ENCODE data around the gene C9.

The C9 gene

DNA sequence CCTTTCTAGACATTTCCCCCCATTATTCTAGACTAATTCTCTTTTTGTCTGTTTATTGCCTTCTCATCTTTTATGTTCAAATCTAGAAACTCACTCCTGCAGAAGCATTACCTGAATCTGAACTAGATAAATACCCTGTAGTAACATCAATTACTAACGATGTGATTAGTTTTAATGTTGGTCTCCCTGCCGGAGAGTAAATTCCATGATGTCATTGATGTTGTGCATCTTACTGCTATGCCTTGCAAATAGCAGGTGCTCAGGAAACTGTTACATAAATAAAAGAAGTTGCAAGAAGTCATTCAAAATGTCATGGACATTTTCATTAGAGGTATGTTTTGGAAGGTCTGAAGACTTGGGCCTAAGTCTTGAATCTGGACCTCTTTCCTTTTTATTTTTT is 23.0 kb upstream of the C9 start:
- ATAC-seq (no peak), DNase-seq (no peak)
- no peaks in the 10 kb centered on the region for H3K9me3 Mint-ChIP-seq
- no peak overlapping the region for H3K4me3 Mint-ChIP-seq
- peaks cover 4% of the 10 kb centered on the region for H3K4me1 Mint-ChIP-seq
- no peak overlapping the region for H3K27ac Mint-ChIP-seq
- no peaks in the 10 kb centered on the region for H3K27me3 Mint-ChIP-seq

DNA sequence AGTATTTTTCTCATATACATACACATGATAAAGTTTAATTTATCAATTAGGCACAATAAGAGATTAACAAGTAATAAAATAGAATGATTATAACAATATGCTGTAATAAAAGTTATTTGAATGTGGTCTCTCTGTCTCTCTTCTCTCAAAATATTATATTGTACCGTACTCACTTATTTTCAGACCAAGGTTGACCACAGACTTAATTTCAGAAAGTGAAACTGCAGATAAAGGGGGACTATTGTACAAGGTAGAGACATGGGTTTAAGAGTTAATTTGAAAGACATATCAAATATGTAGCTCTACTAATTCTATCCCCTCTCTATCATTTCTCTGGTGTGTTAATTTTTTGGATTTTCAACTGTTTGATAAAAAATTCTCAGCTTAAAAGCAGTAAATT is 20.0 kb upstream of the C9 start:
- no peak overlapping the region for H3K4me3 Mint-ChIP-seq
- H3K27me3 Mint-ChIP-seq: peaks cover 8% of the 10 kb centered on the region
- ATAC-seq (no peak), DNase-seq (no peak)
- peaks cover 4% of the 10 kb centered on the region for H3K4me1 Mint-ChIP-seq
- H3K9me3 Mint-ChIP-seq: no peaks in the 10 kb centered on the region
- no peak overlapping the region for H3K27ac Mint-ChIP-seq

DNA sequence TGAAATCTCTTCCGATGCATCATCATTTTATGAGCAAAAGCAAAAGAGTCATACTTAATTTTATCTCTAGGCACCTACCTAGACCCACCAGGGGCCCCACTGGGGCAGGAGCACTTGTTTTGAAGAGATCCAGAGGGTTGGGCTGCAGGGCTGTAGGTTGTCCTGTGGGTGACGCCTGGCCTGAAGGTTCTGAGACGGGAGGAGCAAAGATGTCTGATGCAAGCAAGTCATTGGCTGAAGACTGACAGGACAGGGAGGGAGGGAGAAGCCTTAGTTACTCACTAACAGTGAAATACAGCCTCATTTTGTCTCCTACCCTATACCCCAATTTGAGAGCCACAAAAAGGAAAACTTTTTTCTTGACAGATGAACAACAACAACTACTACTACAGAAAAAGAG is 17.1 kb upstream of the C9 start:
- DNase-seq (no peak), ATAC-seq (no peak)
- peaks cover 8% of the 10 kb centered on the region for H3K27me3 Mint-ChIP-seq
- H3K9me3 Mint-ChIP-seq: no peaks in the 10 kb centered on the region
- H3K4me1 Mint-ChIP-seq: peaks cover 4% of the 10 kb centered on the region
- no peak overlapping the region for H3K4me3 Mint-ChIP-seq
- H3K27ac Mint-ChIP-seq: no peak overlapping the region

- no peaks in the 10 kb centered on the region for H3K9me3 Mint-ChIP-seq
- H3K4me1 Mint-ChIP-seq: peaks cover 4% of the 10 kb centered on the region
- H3K27me3 Mint-ChIP-seq: peaks cover 8% of the 10 kb centered on the region
- no peak for DNase-seq
- no peak for ATAC-seq
- H3K4me3 Mint-ChIP-seq: no peak overlapping the region
- no peak overlapping the region for H3K27ac Mint-ChIP-seq
These were observed 15.4 kb upstream of the C9 start for GRCh38 chr5:39379693-39380092.

DNA sequence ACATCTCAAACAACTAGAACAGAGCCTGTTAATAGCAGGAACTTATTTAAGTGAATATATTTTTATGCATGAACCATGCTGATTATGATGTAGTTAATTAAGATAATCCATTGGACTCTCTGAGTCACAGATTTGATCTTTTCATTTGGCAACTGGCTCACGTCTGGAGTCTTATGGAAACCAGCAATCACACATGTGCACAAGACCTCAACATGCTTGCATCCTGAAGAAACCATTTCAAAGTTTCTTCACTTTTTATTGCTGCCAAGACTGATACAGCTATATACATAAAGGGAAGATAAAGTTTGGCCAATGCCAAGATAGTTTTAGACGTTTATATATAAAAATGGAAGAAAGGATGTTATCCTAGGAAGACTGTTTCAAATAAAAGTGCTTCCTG is 13.3 kb upstream of the C9 start:
- Mint-ChIP-seq H3K4me3 (no peak overlapping the region), H3K27me3 (peaks cover 8% of the 10 kb centered on the region), H3K9me3 (no peaks in the 10 kb centered on the region), H3K27ac (no peak overlapping the region), H3K4me1 (no peaks in the 10 kb centered on the region)
- no peak for ATAC-seq
- no peak for DNase-seq

DNA sequence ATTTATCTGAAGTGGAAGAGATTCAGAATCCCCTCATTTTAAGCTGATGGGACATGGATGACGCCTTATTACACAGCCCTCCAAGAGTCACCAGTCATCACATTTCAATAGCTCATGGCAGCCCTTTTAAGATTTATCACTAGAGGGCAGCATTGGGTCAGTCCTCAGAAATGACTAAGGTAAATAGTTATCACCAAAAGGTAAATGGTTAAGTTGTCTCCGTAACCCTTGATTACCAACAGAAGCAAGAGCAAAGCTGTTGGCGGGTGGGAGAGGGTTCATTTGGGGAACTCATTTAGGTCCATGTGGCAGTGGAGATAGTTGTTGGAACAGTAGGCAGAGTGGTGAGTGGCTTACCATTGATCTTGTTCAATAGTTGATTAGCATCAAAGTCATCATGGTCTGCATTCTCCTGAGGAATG is 12.0 kb upstream of the C9 start:
- ATAC-seq (peak; percentile 70), DNase-seq (peak; percentile 37 to 40)
- no peaks in the 10 kb centered on the region for H3K9me3 Mint-ChIP-seq
- no peak overlapping the region for H3K4me3 Mint-ChIP-seq
- no peak overlapping the region for H3K27ac Mint-ChIP-seq
- H3K27me3 Mint-ChIP-seq: peaks cover 8% of the 10 kb centered on the region
- H3K4me1 Mint-ChIP-seq: no peaks in the 10 kb centered on the region

DNA sequence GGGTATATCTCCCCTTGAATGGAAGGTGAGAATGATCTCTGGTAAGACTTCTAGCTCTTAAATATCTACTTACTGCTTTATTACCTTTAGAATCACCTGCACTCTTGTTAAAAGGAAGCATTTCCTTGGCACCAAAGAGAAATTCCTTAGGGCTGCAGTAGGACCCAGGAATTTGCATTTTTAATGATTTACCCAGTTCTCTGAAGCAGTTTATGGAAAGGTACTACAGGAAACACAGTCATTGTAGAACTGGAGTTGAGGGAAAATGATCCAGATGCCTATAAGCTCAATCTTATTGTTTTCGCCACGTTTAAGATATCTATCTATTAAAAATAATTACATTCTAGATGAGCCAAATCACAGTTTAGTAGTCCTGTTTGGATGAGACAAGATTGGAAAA is 9.5 kb upstream of the C9 start:
- DNase-seq (no peak), ATAC-seq (no peak)
- Mint-ChIP-seq H3K4me3 (no peak overlapping the region), H3K27ac (no peak overlapping the region), H3K9me3 (no peaks in the 10 kb centered on the region), H3K27me3 (no peaks in the 10 kb centered on the region), H3K4me1 (no peaks in the 10 kb centered on the region)

- peaks cover 7% of the 10 kb centered on the region for H3K27me3 Mint-ChIP-seq
- DNase-seq (no peak), ATAC-seq (no peak)
- no peak overlapping the region for H3K27ac Mint-ChIP-seq
- no peaks in the 10 kb centered on the region for H3K4me1 Mint-ChIP-seq
- no peak overlapping the region for H3K4me3 Mint-ChIP-seq
- no peaks in the 10 kb centered on the region for H3K9me3 Mint-ChIP-seq
These were observed 7.0 kb upstream of the C9 start for GRCh38 chr5:39371367-39371635.

DNA sequence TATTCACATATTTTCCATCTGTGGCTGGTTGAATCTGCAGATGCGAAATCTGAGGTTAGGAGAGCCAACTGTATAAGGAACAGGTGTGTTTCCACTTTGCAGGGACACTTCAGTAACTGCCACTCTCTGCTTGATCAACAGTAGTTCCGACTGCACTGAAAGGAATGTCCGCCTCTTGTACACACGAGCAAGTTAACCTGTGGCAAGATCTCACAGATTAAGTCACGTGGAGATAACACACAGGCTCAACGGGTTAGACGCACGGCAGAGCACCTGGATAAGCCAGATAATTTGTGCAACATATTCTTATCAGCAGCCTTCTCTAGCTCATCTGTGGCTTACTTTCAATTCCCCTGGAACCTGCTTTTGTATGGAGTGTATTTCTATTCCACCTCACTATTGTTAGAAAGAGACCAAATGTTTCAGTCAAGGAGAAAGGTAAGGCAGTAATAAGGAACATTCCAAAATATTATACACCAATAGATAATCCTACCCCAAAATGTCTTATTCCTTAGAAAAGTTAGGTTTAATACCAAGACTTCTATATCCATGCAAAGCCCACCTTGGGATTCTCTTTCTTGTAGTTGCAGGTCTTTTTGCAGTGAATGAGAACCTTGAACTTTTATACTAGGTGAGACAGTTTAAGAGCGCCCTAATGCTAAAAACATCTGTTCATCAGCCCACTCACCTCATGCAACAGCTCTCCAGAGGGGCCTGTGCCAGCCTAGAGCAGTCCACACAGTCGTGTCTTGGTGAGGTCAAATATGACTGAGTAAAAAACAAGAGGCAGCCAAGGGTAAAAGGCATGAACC is 6.5 kb upstream of the C9 start:
- Mint-ChIP-seq H3K9me3 (no peaks in the 10 kb centered on the region), H3K4me1 (no peaks in the 10 kb centered on the region), H3K4me3 (no peak overlapping the region), H3K27me3 (peaks cover 7% of the 10 kb centered on the region), H3K27ac (no peak overlapping the region)
- DNase-seq (no peak), ATAC-seq (no peak)

DNA sequence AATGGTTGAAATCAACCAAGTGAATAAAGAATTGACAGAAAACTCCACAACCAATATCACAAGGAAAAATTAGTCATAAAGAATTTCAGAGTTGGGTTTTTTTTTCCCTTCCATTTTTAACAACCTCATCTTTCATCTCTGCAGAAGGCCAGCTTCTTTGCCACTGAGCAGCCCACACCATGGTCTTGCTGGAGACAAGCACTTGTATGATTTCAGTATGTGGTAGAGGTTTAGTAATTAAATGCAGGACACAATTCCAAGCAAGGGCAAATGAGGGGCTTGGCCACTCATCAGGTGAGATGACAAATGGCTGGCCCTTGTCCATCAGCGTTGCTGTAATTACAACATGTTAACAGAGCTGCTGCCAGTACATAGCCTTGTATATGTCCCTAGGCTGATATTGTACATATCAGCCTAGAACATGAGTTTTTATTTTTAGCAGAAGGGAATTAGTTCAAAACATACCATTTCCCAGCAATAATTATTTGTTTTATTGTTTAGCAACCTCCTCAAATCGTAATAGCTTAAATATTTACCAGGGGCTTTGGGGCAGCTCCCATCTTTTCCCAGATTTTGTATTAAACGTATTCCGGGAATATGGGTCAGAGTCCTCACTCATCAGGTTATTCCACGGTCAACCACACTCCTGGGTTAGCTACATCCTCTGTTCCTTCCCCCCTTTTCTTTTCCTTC is 5.0 kb upstream of the C9 start:
- ATAC-seq (no peak), DNase-seq (no peak)
- Mint-ChIP-seq H3K27me3 (peaks cover 7% of the 10 kb centered on the region), H3K27ac (no peak overlapping the region), H3K9me3 (no peaks in the 10 kb centered on the region), H3K4me3 (no peak overlapping the region), H3K4me1 (no peaks in the 10 kb centered on the region)

DNA sequence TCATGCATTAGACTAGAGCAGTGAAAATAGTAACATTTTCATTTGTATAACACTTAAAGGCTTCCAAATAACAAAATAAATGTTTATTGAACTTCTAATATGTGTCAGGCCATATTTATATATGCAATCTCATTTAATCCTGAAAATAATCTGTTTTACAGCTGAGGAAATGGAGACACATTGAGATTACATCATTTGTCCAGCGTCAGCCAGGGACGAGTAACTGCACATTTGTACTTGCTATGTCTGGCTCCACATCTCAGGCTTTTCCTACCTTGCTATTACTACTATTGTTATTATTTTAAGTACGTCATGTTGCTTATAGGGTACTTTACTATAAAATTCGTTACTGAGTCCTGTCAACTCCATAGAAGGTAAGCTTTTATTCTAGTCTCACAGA is 3.8 kb upstream of the C9 start:
- Mint-ChIP-seq H3K9me3 (no peaks in the 10 kb centered on the region), H3K27me3 (peaks cover 7% of the 10 kb centered on the region), H3K4me3 (no peak overlapping the region), H3K4me1 (no peaks in the 10 kb centered on the region), H3K27ac (no peak overlapping the region)
- DNase-seq (no peak), ATAC-seq (no peak)

DNA sequence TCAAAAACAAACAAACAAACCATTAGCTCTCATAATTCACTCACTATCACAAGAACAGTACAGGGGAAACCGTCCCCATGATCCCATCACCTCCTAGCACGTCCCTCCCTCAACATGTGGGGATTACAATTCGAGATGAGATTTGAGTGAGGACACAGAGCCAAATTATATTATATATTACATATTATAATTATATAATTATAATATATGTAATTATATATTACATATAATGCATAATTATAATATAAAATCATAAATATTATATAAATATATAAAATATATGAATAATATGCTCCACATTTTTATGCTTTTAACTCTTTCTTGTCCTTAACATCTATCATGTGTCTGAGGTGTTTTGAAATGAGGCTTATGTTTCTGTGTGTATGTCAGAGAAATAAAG is 3.4 kb upstream of the C9 start:
- peaks cover 7% of the 10 kb centered on the region for H3K27me3 Mint-ChIP-seq
- H3K9me3 Mint-ChIP-seq: no peaks in the 10 kb centered on the region
- no peak overlapping the region for H3K27ac Mint-ChIP-seq
- H3K4me3 Mint-ChIP-seq: no peak overlapping the region
- ATAC-seq (no peak), DNase-seq (no peak)
- H3K4me1 Mint-ChIP-seq: no peaks in the 10 kb centered on the region

DNA sequence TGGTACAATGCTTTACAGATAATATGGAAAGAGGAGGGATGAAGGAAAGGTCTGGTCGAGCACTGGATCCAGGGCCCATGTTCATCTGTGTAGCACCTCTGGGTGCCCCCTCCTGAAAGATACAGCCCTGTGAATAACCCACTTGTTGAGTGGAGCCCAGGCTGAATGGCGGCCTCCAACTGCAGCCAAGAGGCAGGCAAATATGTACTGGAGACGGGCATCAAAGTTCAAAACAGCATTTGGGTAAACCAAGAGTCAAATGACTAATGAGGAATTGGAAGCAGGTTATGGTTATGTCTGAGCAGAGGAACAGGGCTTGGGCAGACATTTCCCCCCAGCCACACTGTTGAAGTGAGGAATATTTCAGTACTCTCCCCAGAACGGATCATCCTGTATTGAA is 1.1 kb downstream of the C9 start:
- no peak overlapping the region for H3K27ac Mint-ChIP-seq
- no peak overlapping the region for H3K4me3 Mint-ChIP-seq
- no peaks in the 10 kb centered on the region for H3K4me1 Mint-ChIP-seq
- no peak for DNase-seq
- peaks cover 5 to 9% of the 10 kb centered on the region in 2 donors for H3K9me3 Mint-ChIP-seq
- no peak for ATAC-seq
- peaks cover 7% of the 10 kb centered on the region for H3K27me3 Mint-ChIP-seq

DNA sequence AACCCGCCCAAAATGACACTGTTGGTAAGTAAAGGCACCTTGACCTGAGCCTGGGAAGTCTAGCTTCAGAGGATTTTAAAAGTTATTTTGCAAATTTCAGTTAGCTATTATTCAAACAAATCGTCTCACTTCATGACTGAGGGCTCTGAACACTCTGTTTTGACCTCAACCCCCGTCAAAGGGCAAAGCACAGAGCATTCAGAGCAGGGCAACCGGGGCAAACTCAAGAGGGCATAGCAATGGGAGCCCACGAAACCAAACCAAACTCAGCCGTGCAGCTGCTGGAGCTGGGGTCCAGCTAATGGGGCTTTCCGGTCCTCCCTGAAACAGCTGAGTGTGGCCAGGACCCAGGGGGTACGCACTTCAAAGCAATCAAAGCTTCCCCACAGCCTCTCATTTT is 1.6 kb downstream of the C9 start:
- Mint-ChIP-seq H3K27me3 (peaks cover 7% of the 10 kb centered on the region), H3K27ac (no peak overlapping the region), H3K4me3 (no peak overlapping the region), H3K4me1 (no peaks in the 10 kb centered on the region), H3K9me3 (peaks cover 10 to 15% of the 10 kb centered on the region in 2 donors)
- no peak for ATAC-seq
- DNase-seq: no peak

GRCh38 chr5:39361306-39361705 is 3.0 kb downstream of the C9 start:
- DNase-seq (no peak), ATAC-seq (no peak)
- H3K4me1 Mint-ChIP-seq: no peaks in the 10 kb centered on the region
- no peak overlapping the region for H3K4me3 Mint-ChIP-seq
- no peak overlapping the region for H3K27ac Mint-ChIP-seq
- no peaks in the 10 kb centered on the region for H3K27me3 Mint-ChIP-seq
- peaks cover 13 to 15% of the 10 kb centered on the region in 2 donors for H3K9me3 Mint-ChIP-seq

DNA sequence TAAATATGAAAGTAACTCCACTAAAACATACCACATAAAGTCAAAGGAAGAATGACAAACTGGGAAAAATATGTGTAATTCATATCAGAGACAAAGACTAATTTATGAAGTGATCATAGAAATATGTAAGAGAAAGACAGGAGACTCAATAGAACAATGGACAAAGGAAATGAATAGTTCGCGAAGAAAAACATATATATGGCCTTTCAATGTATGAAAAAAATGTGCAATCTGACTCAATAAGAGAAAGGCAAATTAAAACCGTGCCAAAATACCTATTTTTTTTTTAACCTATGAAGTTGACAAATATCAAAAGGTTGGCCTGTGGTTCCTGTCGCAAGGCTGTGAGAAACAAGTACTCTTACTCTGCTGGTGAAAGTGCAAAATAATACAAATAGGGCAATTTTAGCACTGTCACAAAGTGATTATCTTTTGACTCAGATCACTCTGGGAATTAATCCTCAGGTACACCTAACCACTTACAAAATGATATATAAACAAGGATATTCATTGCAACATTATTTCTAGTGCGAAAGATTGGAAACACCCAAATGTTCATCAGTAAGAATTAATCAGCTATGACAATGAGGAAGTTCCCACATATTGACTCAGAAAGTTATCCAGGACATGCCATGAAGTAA is 3.7 kb downstream of the C9 start:
- H3K4me1 Mint-ChIP-seq: no peaks in the 10 kb centered on the region
- H3K27me3 Mint-ChIP-seq: no peaks in the 10 kb centered on the region
- no peak overlapping the region for H3K27ac Mint-ChIP-seq
- no peak for DNase-seq
- H3K9me3 Mint-ChIP-seq: peaks cover 13 to 15% of the 10 kb centered on the region in 2 donors
- no peak overlapping the region for H3K4me3 Mint-ChIP-seq
- no peak for ATAC-seq
